HG03060 (cell line): Measurements from ENCODE around the gene PDE6H.

Source experiments
- ATAC-seq: cut with Tn5 transposase; IDR thresholded peaks from one replicate; pipeline ENCODE4 v1.9.1; 2021; ENCODE audit warnings: low read depth, moderate number of reproducible peaks; ENCODE audit not compliant: unreplicated experiment

PDE6H gene

GRCh38 chr12:14972816-14973215 lies at the start of gene PDE6H:
Gene PDE6H (plus strand): TSS chr12:14973042. CDS start chr12:14978013, 4,971 bp downstream.
- ATAC-seq: no peak

DNA sequence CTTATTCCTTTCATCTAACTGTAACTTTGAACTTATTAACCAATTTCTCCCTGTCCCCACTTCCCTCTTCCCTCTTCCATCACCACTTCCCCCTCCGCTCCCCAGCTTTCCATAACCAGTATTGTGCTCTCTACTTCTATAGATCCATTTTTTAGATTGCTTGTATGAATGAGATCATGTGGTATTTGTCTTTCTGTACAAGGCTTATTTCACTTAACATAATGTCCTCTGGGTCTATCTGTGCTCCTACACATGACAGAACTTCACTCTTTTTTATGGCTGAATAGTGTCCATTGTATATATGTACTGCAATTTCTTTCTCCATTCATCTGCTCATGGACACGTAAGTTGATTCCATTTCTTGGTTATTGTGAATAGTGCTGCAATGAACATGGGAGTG lies 48.9 kb upstream of the PDE6H start:
- ATAC-seq: no peak

DNA sequence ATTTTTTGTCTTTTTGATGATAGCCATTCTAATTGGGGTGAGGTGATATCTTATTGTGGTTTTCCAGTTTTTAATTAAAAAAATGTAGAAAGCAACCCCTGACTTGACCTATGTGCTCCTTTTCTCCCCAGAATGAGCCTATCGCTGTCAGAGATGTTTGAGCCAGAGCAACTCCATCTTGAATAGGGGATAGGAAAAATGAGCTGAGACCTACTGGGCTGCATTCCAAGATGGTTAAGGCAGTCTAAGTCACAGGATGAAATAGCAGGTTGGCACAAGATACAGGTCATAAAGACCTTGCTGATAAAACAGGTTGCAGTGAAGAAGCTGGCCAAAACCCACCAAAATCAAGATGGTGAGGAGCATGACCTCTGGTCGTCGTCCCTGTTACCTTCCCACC lies 48.3 kb upstream of the PDE6H start:
- no peak for ATAC-seq

DNA sequence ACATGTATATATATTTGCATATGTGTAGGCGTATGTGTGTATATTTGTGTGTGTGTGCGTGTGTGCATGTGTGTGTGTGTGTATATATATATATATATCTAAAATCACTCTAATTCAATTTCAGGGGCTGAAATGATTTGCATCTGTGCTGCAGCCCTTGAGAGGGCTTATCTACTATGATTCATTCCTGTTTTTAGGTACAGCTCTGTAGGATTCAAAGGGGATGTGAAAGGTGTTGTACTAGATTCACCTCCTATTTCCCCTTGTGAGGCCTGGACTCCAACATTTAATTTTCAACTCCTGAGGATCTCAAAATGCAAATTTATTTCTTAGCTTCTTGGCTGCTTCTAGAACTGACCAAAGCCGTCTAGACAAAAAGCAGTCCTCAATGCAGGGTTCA lies 45.6 kb upstream of the PDE6H start:
- ATAC-seq: no peak

GRCh38 chr12:14928931-14929330 lies 43.9 kb upstream of the PDE6H start:
- no peak for ATAC-seq

- ATAC-seq: no peak
Measured at GRCh38 chr12:14930299-14930698, 42.5 kb upstream of the PDE6H start.

- ATAC-seq: no peak
Measured at GRCh38 chr12:14931359-14931758, 41.5 kb upstream of the PDE6H start.

GRCh38 chr12:14931791-14932560 lies 40.9 kb upstream of the PDE6H start:
- no peak for ATAC-seq

DNA sequence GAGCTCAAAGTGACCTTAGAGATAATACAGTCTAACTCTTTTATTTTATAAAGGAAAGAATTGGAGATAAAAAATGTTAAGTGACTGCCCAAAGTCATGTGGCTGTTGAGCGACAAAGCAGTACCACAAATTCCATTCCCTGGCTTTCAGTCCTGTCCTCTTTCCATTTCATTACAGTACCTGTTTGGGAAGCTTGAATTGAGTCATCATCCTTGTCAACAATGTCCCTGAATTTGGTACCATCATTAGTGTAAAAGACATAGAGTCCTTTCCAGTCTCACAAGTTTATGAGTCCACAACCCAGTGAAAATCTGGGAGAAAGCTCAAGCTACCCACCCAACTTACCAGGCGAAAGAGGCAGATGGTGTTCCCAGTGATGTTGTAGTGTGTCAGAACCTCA lies 38.3 kb upstream of the PDE6H start:
- no peak for ATAC-seq

DNA sequence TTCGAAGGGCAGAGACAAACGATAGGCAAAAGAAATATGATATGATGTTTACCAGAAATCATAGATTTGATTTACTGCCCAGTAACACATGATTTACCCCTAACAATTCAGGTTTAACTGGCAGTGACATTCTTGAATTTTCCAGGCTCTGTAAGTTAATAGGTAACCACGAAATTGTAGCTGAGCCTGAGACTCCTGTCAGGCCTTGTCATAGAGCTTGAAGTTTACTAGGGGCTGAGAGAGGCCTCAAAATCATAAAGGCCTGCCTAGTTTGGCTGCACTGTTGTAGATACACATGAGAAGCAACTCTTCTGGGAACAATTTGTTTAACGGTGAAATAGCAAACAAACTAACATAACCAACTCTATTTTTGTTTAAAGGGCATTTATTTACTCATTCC lies 37.8 kb upstream of the PDE6H start:
- ATAC-seq: no peak

DNA sequence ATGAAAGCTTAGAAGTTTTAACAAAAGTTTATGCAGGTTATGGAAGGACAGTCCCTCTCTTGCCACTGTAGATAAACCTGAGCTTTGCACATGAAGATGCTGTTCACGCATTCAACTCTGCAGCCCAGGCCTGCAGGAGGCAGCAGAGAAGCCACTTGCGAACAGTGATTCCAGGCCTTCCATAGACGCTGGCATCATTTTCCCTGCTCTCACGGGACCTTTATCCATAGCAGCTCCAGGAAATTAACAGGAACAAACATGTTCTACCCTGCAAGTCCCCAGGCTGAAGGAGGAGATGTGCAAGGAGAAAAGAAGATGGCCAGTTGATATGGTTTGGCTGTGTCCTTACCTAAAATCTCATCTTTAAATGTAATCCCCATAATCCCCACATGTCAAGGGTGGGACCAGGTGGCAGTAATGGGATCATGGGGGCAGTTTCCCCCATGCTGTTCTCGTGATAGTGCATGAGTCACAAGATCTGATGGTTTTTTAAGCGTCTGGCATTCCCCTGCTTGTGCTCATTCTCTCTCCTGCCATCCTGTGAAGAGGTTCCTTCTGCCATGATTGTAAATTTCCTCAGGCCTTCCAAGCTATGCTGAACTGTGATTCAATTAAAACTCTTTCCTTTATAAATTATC lies 36.5 kb upstream of the PDE6H start:
- no peak for ATAC-seq

DNA sequence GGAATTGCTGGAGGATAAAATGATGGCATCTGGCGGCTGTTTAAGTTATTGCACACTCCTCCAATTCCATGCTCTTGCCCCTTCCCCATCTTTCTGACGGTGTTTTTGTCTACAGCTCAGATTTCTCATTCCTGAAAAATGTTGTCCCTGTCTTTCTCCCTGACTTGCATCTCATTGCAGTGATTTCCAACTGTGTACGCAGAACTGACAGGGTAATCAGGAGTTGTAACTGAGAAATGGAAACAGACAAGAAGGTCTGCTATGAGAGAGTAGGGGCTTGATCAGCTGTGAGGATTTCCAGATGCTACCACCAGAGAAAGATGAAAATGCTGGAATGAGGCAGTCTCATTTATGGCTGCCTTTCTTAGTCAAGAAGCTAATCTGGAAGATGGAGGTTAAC lies 35.8 kb upstream of the PDE6H start:
- no peak for ATAC-seq

GRCh38 chr12:14937689-14938088 lies 35.2 kb upstream of the PDE6H start:
- ATAC-seq: no peak

DNA sequence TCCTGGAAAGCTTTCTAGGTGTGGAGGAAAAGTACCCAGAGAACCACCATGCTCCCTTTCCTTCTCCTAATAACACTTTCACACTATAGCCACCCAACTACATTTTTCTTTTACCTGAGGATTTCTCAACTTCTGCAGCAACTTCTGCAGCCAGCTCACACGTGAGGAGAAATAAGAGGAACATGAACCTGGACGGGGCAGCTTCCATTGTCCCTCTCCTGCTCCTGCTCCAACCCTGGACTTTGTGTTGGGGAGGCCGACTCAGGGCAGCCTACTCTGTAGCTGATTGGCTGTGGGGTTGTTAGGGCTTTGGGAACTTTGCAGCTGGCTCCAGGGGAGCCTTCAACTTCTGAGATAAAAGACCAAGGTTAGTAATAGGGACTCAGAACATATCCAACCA lies 34.5 kb upstream of the PDE6H start, which contains the start of gene ERP27:
Gene ERP27, minus strand, starts transcription at position 237 of the 400 bp plus-strand sequence. Its CDS starts 29 bp downstream, at position 208.
- no peak for ATAC-seq

- ATAC-seq: no peak
Measured at GRCh38 chr12:14941369-14941768, 31.5 kb upstream of the PDE6H start.

DNA sequence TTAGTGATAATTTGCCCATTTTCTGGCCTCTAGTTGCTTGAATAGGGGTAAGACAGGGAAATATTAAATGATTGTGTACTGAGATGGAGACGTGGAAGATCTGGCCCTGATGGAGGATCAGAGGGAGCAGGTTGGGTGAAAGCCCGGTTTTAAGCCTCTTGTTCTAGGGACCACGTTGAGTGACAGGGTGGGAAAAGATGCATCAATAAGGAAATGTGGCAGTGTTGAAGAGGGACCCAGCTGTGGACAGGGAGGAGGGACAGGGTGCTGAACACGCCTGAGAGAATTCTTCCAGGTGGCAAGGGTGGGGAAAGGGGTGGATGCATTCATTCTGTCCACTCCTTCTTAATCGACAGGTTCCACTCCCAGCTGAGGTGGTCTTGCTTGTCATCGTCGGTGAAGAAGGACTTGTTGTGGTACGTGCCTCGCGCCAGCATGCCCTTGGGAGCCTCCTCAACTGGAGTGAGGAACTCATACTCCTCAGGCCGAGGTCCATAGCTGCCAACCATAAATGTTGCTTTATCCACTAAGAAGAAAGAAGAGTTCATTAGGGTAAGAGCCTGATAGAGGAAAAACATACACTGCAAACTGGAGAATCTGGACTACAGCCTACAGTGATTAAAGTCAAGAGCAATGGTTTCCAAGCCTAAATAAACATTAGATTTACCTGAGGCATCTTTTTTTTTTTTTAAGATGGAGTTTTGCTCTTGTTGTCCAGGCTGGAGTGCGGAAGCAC lies 30.5 kb upstream of the PDE6H start:
- no peak for ATAC-seq

DNA sequence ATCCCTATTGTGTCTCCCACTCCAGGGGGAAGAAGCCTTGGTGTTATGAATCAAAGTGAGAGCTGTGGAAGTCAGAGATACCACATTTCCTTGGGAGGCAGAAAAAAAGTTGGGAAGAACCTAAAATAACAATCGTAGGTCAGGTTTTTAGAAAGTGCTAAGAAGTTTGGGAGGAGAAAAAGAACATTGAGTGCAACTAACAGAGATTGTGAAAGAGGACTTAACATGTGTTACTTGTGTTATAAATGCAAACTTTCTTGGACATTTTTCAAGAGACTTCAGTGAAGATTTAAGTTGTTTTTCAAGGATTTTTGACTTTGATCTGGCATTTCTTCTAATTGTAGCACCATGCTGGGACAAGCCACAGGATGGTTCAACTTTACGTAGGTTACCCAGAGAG lies 26.7 kb upstream of the PDE6H start:
- no peak for ATAC-seq

DNA sequence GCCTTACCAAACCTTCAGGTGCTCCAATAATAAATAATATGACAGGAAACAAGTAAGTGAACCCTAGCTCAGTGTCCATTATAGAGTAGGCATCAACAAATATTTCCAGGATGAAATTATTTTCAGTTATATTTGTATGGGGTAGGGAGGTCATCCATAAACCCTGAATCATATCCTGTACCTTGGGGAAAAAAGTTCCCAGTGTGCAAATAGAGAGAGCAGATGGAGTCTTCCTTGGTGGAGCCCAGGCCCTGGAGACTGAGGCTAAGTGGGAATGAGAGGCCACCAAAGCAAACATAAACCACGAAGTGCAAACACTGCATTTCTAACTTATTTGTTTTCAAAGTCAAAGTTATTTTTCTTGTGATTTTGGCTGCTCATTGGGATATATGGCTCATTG lies 26.0 kb upstream of the PDE6H start:
- ATAC-seq: no peak

GRCh38 chr12:14948672-14949071 lies 24.2 kb upstream of the PDE6H start:
- ATAC-seq: peak; percentile 94

- ATAC-seq: no peak
Measured at GRCh38 chr12:14949631-14950030, 23.2 kb upstream of the PDE6H start.

DNA sequence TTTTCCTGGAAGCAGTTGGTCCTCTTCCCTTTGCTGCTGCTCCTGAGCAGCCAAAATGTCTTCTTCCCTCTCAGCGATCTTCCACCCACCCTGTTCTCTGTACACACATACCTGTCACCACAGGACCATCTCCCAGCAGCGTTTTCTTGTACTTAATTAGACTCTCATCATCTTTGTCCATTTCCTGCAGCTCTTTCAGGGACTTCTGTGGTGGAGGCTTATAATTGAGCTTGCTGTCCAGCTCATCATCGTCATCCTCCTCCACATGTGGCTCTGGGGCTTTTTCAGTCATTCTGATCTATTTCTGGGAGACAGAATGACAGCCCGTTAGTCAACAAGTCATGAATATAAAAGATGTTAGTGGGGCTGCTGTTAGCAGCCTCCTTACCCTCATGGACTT lies 22.4 kb upstream of the PDE6H start:
- ATAC-seq: no peak
